Endothelial cell (in vitro differentiated cells): ENCODE measurements around the gene CLCN2. TPM values are rescaled to one million over a fixed set of nuclear protein-coding genes. Genes with fewer than 3 reads are reported as not detected.

Experiments
- DNase-seq: peaks from one replicate; pipeline ENCODE4 v3.0.0; 2021; ENCODE audit warnings: low spot score
- H3K27ac Mint-ChIP-seq: one replicate; pipeline ENCODE4 v1.8.0; 2021; ENCODE audit warnings: mixed read lengths, inconsistent platforms; ENCODE audit not compliant: unreplicated experiment
- H3K27me3 Mint-ChIP-seq: one replicate; pipeline ENCODE4 v1.8.0; 2021; ENCODE audit warnings: mild to moderate bottlenecking, moderate library complexity, mixed read lengths, inconsistent platforms; ENCODE audit not compliant: unreplicated experiment
- H3K36me3 Mint-ChIP-seq: one replicate; pipeline ENCODE4 v1.8.0; 2021; ENCODE audit warnings: mild to moderate bottlenecking, low read depth, mixed read lengths, inconsistent platforms; ENCODE audit not compliant: unreplicated experiment
- H3K4me1 Mint-ChIP-seq: one replicate; pipeline ENCODE4 v1.8.0; 2021; ENCODE audit warnings: mild to moderate bottlenecking, mixed read lengths, inconsistent platforms; ENCODE audit not compliant: unreplicated experiment
- H3K4me3 Mint-ChIP-seq: one replicate; pipeline ENCODE4 v1.8.0; 2021; ENCODE audit warnings: mild to moderate bottlenecking, mixed read lengths, inconsistent platforms; ENCODE audit not compliant: unreplicated experiment
- H3K9me3 Mint-ChIP-seq: one replicate; pipeline ENCODE4 v1.8.0; 2021; ENCODE audit warnings: mixed read lengths, inconsistent platforms; ENCODE audit not compliant: unreplicated experiment
- total RNA-seq: library from RNA; stranded (reverse); fragmentation: NEBNext Ultra II Directional; extraction: Animal tissue kit (Norgen Biotek cat#: 25700); gene quantifications from one replicate; pipeline ENCODE4 v1.2.1, GENCODE V29; 2021; ENCODE audit not compliant: unreplicated experiment
- TF ChIP-seq, protein P1 (sequence below): fragments of 200-600 bp; sonication (generic); IDR thresholded peaks from one replicate; pipeline ENCODE4 v1.5.0; 2021; ENCODE audit warnings: antibody characterized with exemption; ENCODE audit not compliant: unreplicated experiment

The CLCN2 gene
- total RNA-seq, 1 donor from 2014 or later = 6.3 TPM

DNA sequence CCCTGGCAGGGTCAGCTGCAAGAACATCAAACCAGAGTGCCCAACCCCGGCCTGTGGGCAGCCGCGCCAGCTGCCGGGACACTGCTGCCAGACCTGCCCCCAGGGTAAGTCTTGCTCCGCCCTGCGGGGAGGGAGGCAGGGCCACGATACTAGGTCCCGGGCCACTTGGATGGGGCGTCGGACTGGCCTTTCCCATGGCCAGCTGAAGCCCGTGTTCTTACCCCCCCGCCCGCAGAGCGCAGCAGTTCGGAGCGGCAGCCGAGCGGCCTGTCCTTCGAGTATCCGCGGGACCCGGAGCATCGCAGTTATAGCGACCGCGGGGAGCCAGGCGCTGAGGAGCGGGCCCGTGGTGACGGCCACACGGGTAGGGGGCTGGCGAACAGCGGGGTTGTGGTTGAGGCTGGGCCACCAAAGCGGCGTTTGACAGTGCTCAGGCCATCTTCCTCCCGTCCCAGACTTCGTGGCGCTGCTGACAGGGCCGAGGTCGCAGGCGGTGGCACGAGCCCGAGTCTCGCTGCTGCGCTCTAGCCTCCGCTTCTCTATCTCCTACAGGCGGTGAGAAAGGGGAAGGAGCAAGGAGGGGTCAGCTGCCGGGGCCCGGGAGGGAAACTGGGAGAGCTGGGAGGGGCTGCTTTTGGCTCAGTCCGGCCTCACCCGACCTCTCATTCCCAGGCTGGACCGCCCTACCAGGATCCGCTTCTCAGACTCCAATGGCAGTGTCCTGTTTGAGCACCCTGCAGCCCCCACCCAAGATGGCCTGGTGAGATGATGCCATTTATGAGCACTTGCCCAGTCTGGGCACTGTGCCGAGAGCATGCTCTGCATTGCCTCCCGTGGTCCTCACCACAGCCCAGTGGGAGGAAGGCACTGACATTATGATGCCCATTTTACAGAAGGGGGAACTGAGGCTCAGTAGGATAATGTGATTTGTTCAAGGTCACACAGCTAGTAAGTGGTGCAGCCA, 20.1 kb upstream of the CLCN2 start:
- no peak overlapping the region for H3K27ac Mint-ChIP-seq
- no peak overlapping the region for H3K4me3 Mint-ChIP-seq
- no peaks in the 10 kb centered on the region for H3K36me3 Mint-ChIP-seq
- no peaks in the 10 kb centered on the region for H3K9me3 Mint-ChIP-seq
- H3K27me3 Mint-ChIP-seq = peaks cover 26% of the 10 kb centered on the region
- TF ChIP-seq, protein P1, sequence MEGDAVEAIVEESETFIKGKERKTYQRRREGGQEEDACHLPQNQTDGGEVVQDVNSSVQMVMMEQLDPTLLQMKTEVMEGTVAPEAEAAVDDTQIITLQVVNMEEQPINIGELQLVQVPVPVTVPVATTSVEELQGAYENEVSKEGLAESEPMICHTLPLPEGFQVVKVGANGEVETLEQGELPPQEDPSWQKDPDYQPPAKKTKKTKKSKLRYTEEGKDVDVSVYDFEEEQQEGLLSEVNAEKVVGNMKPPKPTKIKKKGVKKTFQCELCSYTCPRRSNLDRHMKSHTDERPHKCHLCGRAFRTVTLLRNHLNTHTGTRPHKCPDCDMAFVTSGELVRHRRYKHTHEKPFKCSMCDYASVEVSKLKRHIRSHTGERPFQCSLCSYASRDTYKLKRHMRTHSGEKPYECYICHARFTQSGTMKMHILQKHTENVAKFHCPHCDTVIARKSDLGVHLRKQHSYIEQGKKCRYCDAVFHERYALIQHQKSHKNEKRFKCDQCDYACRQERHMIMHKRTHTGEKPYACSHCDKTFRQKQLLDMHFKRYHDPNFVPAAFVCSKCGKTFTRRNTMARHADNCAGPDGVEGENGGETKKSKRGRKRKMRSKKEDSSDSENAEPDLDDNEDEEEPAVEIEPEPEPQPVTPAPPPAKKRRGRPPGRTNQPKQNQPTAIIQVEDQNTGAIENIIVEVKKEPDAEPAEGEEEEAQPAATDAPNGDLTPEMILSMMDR = no peak
- peaks cover 20% of the 10 kb centered on the region for H3K4me1 Mint-ChIP-seq
- DNase-seq = no peak

DNA sequence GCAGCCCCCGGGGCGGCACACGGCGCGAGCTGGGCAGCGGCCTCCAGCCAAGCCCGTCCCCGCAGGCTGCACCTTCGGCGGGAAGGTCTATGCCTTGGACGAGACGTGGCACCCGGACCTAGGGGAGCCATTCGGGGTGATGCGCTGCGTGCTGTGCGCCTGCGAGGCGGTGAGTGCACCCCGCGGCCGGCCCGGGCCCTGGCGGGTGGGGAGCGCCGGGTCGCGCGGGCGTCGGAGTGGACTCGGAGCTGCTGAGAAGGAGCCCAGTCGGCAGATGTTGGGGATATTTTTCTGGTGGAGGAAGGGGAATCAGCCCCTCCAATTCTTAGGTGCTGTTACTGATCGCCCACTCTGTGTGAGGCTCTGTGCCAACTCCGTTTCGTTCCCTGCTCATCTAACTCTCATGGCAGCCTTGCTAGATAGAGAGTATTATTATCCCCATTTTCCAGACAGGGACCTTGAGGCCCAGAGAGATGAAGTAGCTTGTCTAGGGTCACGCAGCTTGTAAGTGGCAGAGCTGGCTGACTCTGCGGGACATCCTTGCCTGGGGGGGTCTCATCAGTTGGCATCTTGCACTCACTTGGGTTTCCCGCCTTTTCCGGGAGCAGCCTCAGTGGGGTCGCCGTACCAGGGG, 19.3 kb upstream of the CLCN2 start:
- DNase-seq = no peak
- Mint-ChIP-seq H3K27me3 (peaks cover 27% of the 10 kb centered on the region), H3K27ac (no peak overlapping the region), H3K36me3 (no peaks in the 10 kb centered on the region), H3K4me3 (peak overlapping the region; percentile 59), H3K4me1 (peaks cover 20% of the 10 kb centered on the region), H3K9me3 (no peaks in the 10 kb centered on the region)
- TF ChIP-seq, protein P1 = no peak

DNA sequence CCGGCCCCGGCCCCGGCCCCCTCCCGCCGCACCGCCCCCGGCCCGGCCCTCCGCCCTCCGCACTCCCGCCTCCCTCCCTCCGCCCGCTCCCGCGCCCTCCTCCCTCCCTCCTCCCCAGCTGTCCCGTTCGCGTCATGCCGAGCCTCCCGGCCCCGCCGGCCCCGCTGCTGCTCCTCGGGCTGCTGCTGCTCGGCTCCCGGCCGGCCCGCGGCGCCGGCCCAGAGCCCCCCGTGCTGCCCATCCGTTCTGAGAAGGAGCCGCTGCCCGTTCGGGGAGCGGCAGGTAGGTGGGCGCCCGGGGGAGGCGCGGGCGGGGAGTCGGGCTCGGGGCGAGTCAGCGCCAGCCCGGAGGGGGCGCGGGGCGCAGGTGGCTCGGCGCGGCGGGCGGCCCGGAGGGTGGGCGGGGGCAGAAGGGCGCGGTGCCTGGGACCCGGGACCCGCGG, 18.8 kb upstream of the CLCN2 start:
- peaks cover 25% of the 10 kb centered on the region for H3K27me3 Mint-ChIP-seq
- DNase-seq = peak; percentile 49

DNA sequence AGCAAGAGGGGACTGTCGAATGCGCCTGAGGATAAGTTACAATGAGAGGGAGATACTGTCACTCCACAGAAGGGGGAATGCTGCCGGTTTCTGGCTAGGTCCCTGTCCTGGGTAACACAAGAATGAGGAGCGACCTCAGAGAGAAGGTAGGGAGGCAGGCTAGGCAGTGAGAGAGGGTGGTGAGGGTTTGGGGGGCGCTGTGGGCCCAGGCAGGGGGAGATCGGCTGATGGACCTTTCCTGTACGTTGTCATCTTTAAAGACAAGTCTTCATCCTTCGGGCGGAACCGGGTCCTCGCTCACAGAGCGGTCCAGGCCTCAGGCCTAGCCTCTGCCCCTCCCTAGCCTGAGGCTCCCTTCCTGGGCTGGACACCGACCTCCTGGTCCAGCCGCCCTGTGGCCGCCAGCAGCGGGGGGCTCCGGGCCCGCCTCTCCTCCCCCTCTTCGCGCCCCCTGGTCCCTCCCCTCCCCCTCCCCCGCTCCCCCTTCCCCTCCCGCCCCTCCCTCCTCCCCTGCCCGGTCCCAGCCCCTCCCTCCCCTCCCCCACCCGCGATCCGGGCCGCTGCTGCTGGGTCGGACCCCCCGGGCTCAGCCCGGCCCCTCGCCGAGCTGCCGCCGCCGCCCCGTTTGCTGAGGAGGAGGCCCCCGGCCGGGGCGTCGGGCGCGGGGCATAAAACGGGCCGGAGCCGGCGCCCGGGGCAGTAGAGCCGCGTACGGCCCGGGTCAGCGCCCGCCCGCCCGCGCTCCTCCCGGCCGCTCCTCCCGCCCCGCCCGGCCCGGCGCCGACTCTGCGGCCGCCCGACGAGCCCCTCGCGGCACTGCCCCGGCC, 18.2 kb upstream of the CLCN2 start, which contains the start of gene CHRD:
Gene CHRD (plus strand): TSS at position 697 of the 827 bp plus-strand sequence. CDS start 265 bp downstream, outside the sequence.
- TF ChIP-seq, protein P1 = no peak
- Mint-ChIP-seq H3K4me1 (peaks cover 20% of the 10 kb centered on the region), H3K27me3 (peaks cover 25% of the 10 kb centered on the region), H3K4me3 (peak within 1 kb of the TSS; percentile 84), H3K27ac (no peak within 1 kb of the TSS), H3K36me3 (no peaks in the 10 kb centered on the region), H3K9me3 (no peaks in the 10 kb centered on the region)
- DNase-seq = no peak

More for the DNA sequence above, 18.8 kb upstream of the CLCN2 start:
- no peaks in the 10 kb centered on the region for H3K36me3 Mint-ChIP-seq
- no peaks in the 10 kb centered on the region for H3K9me3 Mint-ChIP-seq
- H3K27ac Mint-ChIP-seq = no peak overlapping the region
- H3K4me3 Mint-ChIP-seq = no peak overlapping the region
- peaks cover 20% of the 10 kb centered on the region for H3K4me1 Mint-ChIP-seq
- TF ChIP-seq, protein P1 = no peak
